Loucy (cell line): ENCODE measurements around the gene PEX5L.

Experiments
- CTCF ChIP-seq: fragments of 200-600 bp; sonication (generic); conservative IDR thresholded peaks from 2 replicates; pipeline ENCODE4 v1.5.1; 2014; ENCODE audit warnings: mild to moderate bottlenecking, antibody characterized with exemption, low read length
- EZH2phosphoT487 ChIP-seq: fragments of 200-600 bp; IDR thresholded peaks from 2 replicates; pipeline ENCODE4 v1.6.1; 2018; ENCODE audit warnings: antibody characterized with exemption, mild to moderate bottlenecking, moderate library complexity, borderline replicate concordance

GRCh38 chr3:180026997-180027396 is 9.7 kb downstream of the PEX5L start:
- TF ChIP-seq EZH2phosphoT487 (no peak), CTCF (no peak)
